HTR-8/SVneo (cell line): ENCODE data around the gene PNMA6E.

Experiments used
- DNase-seq: peaks from one replicate; pipeline ENCODE4 v3.0.0; 2011; ENCODE audit warnings: low spot score, mixed read lengths; ENCODE audit not compliant: insufficient read length
- FAIRE-seq: peaks from 2 replicates; lab custom pipeline; 2011; peaks lifted over from hg19 to GRCh38; lab: Jason Lieb, UNC

PNMA6E gene

GRCh38 chrX:153401133-153401764 lies at the start of gene PNMA6E:
Gene PNMA6E, minus strand, starts transcription at chrX:153401350. Its CDS starts 2,501 bp downstream, at chrX:153398849.
- DNase-seq: no peak

GRCh38 chrX:153450949-153451277 lies 49.8 kb upstream of the PNMA6E start:
- no peak for DNase-seq

More at GRCh38 chrX:153401133-153401764, at the start of gene PNMA6E:
- FAIRE-seq: no peak

GRCh38 chrX:153450114-153450948 lies 49.2 kb upstream of the PNMA6E start:
- DNase-seq (no peak), FAIRE-seq (no peak)

More at GRCh38 chrX:153450949-153451277, 49.8 kb upstream of the PNMA6E start:
- no peak for FAIRE-seq

- no peak for DNase-seq
Measured at GRCh38 chrX:153449368-153450113, 48.4 kb upstream of the PNMA6E start.

GRCh38 chrX:153448556-153449367 lies 47.6 kb upstream of the PNMA6E start:
- FAIRE-seq: no peak

More at GRCh38 chrX:153449368-153450113, 48.4 kb upstream of the PNMA6E start:
- FAIRE-seq: no peak

GRCh38 chrX:153447581-153447960 lies 46.4 kb upstream of the PNMA6E start:
- DNase-seq (no peak), FAIRE-seq (no peak)

More at GRCh38 chrX:153448556-153449367, 47.6 kb upstream of the PNMA6E start:
- DNase-seq: no peak

- FAIRE-seq: no peak
- DNase-seq: no peak
Measured at GRCh38 chrX:153446950-153447580, 45.9 kb upstream of the PNMA6E start.

GRCh38 chrX:153446636-153446936 lies 45.4 kb upstream of the PNMA6E start:
- no peak for FAIRE-seq
- no peak for DNase-seq

- no peak for DNase-seq
- FAIRE-seq: no peak
Measured at GRCh38 chrX:153445856-153446635, 44.9 kb upstream of the PNMA6E start, which contains the start of gene TREX2. Gene TREX2, minus strand, starts transcription at chrX:153446056. Its CDS starts 626 bp downstream, at chrX:153445430.

- FAIRE-seq: no peak
Measured at GRCh38 chrX:153445106-153445855, 44.1 kb upstream of the PNMA6E start.

GRCh38 chrX:153444333-153445011 lies 43.3 kb upstream of the PNMA6E start:
- FAIRE-seq (no peak), DNase-seq (no peak)

More at GRCh38 chrX:153445106-153445855, 44.1 kb upstream of the PNMA6E start:
- no peak for DNase-seq

GRCh38 chrX:153443476-153444332 lies 42.6 kb upstream of the PNMA6E start:
- FAIRE-seq (no peak), DNase-seq (no peak)

GRCh38 chrX:153442463-153442862 lies 41.3 kb upstream of the PNMA6E start:
- FAIRE-seq (no peak), DNase-seq (no peak)

GRCh38 chrX:153441981-153442380 lies 40.8 kb upstream of the PNMA6E start:
- DNase-seq (no peak), FAIRE-seq (no peak)

- FAIRE-seq (no peak), DNase-seq (no peak)
Measured at GRCh38 chrX:153441296-153441695, 40.1 kb upstream of the PNMA6E start.

GRCh38 chrX:153440556-153441135 lies 39.5 kb upstream of the PNMA6E start:
- no peak for FAIRE-seq
- DNase-seq: no peak
